OCI-LY1 (cell line): Measurements from ENCODE around the gene GRHL1.

Source experiments
- H2AFZ ChIP-seq: fragments of 200-600 bp; sonication (generic), shearing (Covaris generic); 2 replicates; pipeline ENCODE4 v1.6.0; 2014; ENCODE audit warnings: antibody characterized with exemption, mild to moderate bottlenecking, low read length
- H3F3A ChIP-seq: fragments of 200-600 bp; sonication (generic), shearing (Covaris generic); 2 replicates; pipeline ENCODE4 v1.6.0; 2014; ENCODE audit warnings: mild to moderate bottlenecking, antibody characterized with exemption, low read length, moderate library complexity; ENCODE audit not compliant: insufficient read depth
- H3K27ac ChIP-seq: fragments of 200-600 bp; sonication (generic); 2 replicates; pipeline ENCODE4 v1.5.1; 2014; ENCODE audit warnings: low read length, mixed run types, mild to moderate bottlenecking, low read depth; ENCODE audit not compliant: poor library complexity, severe bottlenecking
- H3K27me3 ChIP-seq: fragments of 200-600 bp; sonication (generic); 2 replicates; pipeline ENCODE4 v1.6.0; 2014; ENCODE audit warnings: antibody characterized with exemption, mild to moderate bottlenecking, low read length, moderate library complexity; ENCODE audit not compliant: insufficient read depth
- H3K36me3 ChIP-seq: fragments of 200-600 bp; sonication (generic); 2 replicates; pipeline ENCODE4 v1.6.1; 2014; ENCODE audit warnings: mild to moderate bottlenecking, antibody characterized with exemption, low read length, moderate library complexity, mixed read lengths; ENCODE audit not compliant: insufficient read depth
- H3K4me1 ChIP-seq: fragments of 200-600 bp; sonication (generic); 2 replicates; pipeline ENCODE4 v1.5.1; 2014; ENCODE audit warnings: mild to moderate bottlenecking, low read length, moderate library complexity; ENCODE audit not compliant: insufficient read depth, severe bottlenecking
- H3K4me2 ChIP-seq: fragments of 200-600 bp; sonication (generic), shearing (Covaris generic); 2 replicates; pipeline ENCODE4 v1.6.1; 2014; ENCODE audit warnings: low read length
- H3K4me3 ChIP-seq: fragments of 200-600 bp; sonication (generic); 2 replicates; pipeline ENCODE4 v1.5.1; 2014; ENCODE audit warnings: low read length, low read depth, mild to moderate bottlenecking, mixed read lengths; ENCODE audit not compliant: poor library complexity, severe bottlenecking
- H3K79me2 ChIP-seq: fragments of 200-600 bp; shearing (Covaris generic); 2 replicates; pipeline ENCODE4 v1.6.1; 2016; ENCODE audit warnings: mixed run types, low read length, mixed read lengths; ENCODE audit not compliant: insufficient read depth
- H3K9ac ChIP-seq: fragments of 200-600 bp; sonication (generic), shearing (Covaris generic); 2 replicates; pipeline ENCODE4 v1.6.1; 2014; ENCODE audit warnings: mild to moderate bottlenecking, low read length, mixed read lengths
- H3K9me2 ChIP-seq: fragments of 200-600 bp; sonication (generic), shearing (Covaris generic); 2 replicates; pipeline ENCODE4 v1.6.1; 2014; ENCODE audit warnings: low read depth, mild to moderate bottlenecking, low read length, mixed read lengths
- H3K9me3 ChIP-seq: fragments of 200-600 bp; shearing (Covaris generic); 2 replicates; pipeline ENCODE4 v1.6.1; 2014; ENCODE audit warnings: low read length, mixed read lengths
- H4K20me1 ChIP-seq: fragments of 200-600 bp; sonication (generic), shearing (Covaris generic); 2 replicates; pipeline ENCODE4 v1.6.0; 2016; ENCODE audit warnings: mild to moderate bottlenecking, low read length; ENCODE audit not compliant: insufficient read depth
- CTCF ChIP-seq: fragments of 200-600 bp; sonication (generic), shearing (Covaris generic); IDR thresholded peaks from 2 replicates; pipeline ENCODE4 v1.5.1; 2017; ENCODE audit warnings: mild to moderate bottlenecking, antibody characterized with exemption, low read length, moderate library complexity, mixed read lengths
- EZH2 ChIP-seq: fragments of 200-600 bp; sonication (generic), shearing (Covaris generic); IDR thresholded peaks from 2 replicates; pipeline ENCODE4 v1.8.0; 2017; ENCODE audit warnings: borderline replicate concordance, mixed run types, mild to moderate bottlenecking, antibody characterized with exemption, low read length, moderate library complexity, mixed read lengths

The GRHL1 gene

GRCh38 chr2:9981655-9982054 is 30.2 kb downstream of the GRHL1 start:
- no peak for TF ChIP-seq EZH2
- no peak for TF ChIP-seq CTCF
- Histone ChIP-seq H3K4me1 (no peaks in the 10 kb centered on the region), H4K20me1 (no peaks in the 10 kb centered on the region), H3K9me3 (no peaks in the 10 kb centered on the region), H2AFZ (no peak overlapping the region), H3K9ac (no peak overlapping the region), H3K27me3 (no peaks in the 10 kb centered on the region), H3K9me2 (no peaks in the 10 kb centered on the region), H3K79me2 (no peaks in the 10 kb centered on the region), H3K36me3 (peaks cover 2% of the 10 kb centered on the region; the same call in 1 of the 2 replicates), H3F3A (no peaks in the 10 kb centered on the region), H3K4me3 (no peak overlapping the region), H3K4me2 (no peak overlapping the region), H3K27ac (no peak overlapping the region)

- Histone ChIP-seq H3K4me2 (no peak overlapping the region), H3F3A (no peaks in the 10 kb centered on the region), H3K27me3 (no peaks in the 10 kb centered on the region), H3K9ac (no peak overlapping the region), H3K4me3 (no peak overlapping the region), H4K20me1 (no peaks in the 10 kb centered on the region), H3K27ac (no peak overlapping the region), H3K9me3 (no peaks in the 10 kb centered on the region), H3K79me2 (no peaks in the 10 kb centered on the region), H3K36me3 (peaks cover 4% of the 10 kb centered on the region; the same call in 1 of the 2 replicates), H3K9me2 (no peaks in the 10 kb centered on the region), H3K4me1 (no peaks in the 10 kb centered on the region), H2AFZ (no peak overlapping the region)
- TF ChIP-seq CTCF (no peak), EZH2 (no peak)
Observed at GRCh38 chr2:9982248-9982647, 30.8 kb downstream of the GRHL1 start.

- no peak overlapping the region for H3K4me2 ChIP-seq
- no peaks in the 10 kb centered on the region for H3K27me3 ChIP-seq
- no peaks in the 10 kb centered on the region for H3K79me2 ChIP-seq
- TF ChIP-seq EZH2, result no peak
- TF ChIP-seq CTCF, result no peak
- no peaks in the 10 kb centered on the region for H4K20me1 ChIP-seq
- no peaks in the 10 kb centered on the region for H3F3A ChIP-seq
- no peak overlapping the region for H3K9ac ChIP-seq
- H3K9me3 ChIP-seq, result no peaks in the 10 kb centered on the region
- no peaks in the 10 kb centered on the region for H3K9me2 ChIP-seq
- no peak overlapping the region for H3K27ac ChIP-seq
- no peak overlapping the region for H2AFZ ChIP-seq
- no peaks in the 10 kb centered on the region for H3K4me1 ChIP-seq
- H3K4me3 ChIP-seq, result no peak overlapping the region
- peaks cover 4% of the 10 kb centered on the region; the same call in 1 of the 2 replicates for H3K36me3 ChIP-seq
Observed at GRCh38 chr2:9982891-9983290, 31.4 kb downstream of the GRHL1 start.
